GM19023 (cell line): ENCODE results near the gene TOR1AIP2.
"Not testable (repeated sequence)": the region's sequence is repeated elsewhere in the genome, so short reads cannot be mapped to it uniquely, and the experiment has no call there.

Experiments
- ATAC-seq: cut with Tn5 transposase; IDR thresholded peaks from one replicate; pipeline ENCODE4 v1.9.1; 2021; ENCODE audit warnings: mild to moderate bottlenecking, moderate library complexity; ENCODE audit not compliant: unreplicated experiment

The TOR1AIP2 gene

DNA sequence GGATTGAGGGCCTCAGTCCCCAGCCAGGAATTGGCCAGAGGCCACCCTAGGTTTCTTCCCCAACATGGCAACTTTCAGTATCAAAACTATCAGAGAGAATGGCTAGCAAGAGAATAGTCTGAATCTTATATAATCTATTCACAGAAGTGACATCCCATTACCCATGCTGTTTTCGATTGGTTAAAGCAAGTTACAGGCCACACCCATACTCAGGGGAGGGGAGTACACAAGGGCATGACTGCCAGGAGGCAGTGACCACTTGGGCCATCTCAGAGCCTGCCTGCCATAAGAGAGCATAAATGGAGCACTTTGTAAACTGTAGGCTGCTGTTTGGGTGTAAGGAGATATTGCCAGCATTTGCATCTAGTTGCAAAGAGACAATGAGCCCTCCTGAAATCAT, 69.1 kb downstream of the TOR1AIP2 start:
- ATAC-seq: no peak

DNA sequence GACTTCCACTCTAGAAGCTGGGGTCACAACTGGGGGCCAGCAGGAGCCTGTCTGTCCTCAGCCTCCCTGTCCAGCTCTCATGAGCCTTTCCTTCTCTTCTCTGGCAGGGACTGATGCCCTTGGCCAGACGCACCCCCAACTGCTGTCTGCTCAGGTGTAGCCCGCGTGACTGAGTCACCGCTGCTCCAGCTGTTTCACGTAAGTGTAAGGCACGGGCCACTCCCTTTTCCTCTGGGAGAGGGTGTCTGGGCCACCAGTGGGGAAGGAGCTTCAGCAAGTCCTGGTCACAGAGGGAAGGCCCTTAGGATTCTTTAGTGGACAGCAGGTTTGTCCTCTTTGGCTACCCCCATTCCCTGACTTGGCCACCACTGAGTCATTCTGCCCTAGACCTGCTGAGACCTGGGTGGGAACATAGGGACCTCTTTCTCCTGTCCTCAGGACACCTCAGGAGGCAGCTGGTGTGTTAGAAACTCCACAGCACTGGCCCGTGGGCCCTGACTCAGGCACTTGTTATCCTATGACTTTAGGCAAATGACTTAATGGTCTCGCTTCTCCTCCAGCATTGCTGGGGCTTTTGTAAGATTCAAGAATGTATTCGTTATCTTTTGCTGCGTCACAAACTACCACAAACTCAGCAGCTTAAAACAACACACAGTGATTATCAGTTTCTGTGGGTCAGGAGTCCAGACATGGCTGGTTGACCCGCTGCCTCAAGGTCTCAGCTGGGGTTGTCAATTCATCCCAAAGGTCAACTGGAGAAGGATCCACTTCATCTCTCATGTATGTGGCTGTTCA, 69.7 kb downstream of the TOR1AIP2 start:
- no peak for ATAC-seq

DNA sequence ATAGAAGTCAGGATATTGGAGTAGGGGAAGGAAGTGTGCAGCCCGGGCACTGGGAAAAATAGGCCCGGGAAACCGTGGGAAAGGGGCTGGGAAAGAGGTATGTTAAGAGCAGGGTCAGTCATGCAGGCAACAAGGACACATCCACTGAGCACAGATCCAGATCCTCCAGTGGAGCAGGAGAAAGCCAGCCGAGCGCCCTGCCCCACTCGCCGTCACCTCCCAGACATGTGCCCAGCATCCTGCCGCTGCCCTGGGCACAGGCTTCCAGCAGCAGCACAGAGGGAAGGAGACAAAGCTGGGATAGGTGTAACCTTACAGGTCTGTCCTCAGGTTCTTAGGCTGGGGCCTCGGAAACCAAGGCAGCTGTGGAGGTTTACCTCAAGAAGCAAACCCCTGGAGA, 70.3 kb downstream of the TOR1AIP2 start:
- ATAC-seq: no peak

DNA sequence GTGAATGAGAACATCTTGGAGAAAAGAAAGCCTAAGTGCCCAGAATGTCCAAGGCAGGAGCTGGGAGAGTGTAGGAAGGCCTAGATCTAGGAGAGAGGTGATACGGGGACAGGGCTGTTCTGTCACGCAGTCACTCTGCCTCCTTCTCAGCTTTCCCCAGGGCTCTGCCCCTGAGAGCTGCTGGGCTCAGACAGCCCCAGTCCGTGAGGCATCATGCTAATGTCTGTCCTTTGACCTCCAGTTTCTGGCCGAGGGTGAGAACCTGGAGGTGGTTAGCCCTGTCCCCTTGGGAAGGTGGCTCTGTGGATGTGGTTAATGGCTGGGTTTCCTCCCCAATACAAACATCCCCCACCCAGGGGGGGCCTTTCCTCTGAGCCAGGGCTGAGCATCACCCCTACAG, 71.3 kb downstream of the TOR1AIP2 start:
- no peak for ATAC-seq

GRCh38 chr1:179805291-179806195, 72.1 kb downstream of the TOR1AIP2 start:
- ATAC-seq: no peak

DNA sequence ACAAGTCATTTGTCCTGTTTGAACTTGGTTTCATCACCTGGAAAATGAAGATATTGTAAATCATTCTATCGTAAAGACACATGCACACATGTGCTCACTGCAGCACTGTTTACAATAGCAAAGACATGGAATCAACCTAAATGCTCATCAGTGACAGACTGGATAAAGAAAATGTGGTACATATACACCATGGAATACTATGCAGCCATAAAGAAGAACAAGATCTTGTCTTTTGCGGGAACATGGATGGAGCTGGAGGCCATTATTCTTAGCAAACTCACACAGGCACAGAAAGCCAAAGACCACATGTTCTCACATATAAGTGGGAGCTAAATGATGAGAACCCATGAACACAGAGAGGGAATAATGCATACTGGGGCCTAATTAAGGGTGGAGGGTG, 73.2 kb downstream of the TOR1AIP2 start:
- ATAC-seq: not testable (repeated sequence)

- ATAC-seq: no peak
Measured at GRCh38 chr1:179803918-179804317, 73.7 kb downstream of the TOR1AIP2 start.

DNA sequence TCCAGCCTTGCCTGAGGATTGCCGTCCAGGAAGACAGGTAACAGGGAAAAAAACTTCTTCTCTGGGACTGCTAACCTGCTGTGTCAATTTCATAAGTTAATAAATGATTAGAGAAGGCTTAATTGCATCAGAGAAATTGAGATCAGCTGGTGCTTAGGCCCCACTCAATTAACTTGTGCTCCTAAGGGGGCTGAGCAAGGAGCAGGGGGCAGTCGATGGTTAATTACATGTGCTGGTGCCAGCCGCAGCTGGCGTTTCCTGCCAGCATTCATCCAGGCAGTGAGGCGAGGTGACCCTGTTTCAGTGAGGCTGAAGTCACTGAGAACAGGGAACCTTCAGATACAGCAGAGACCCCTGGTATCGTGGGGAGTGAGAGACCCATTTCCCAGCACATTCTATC, 74.5 kb downstream of the TOR1AIP2 start:
- no peak for ATAC-seq

- no peak for ATAC-seq
Measured at GRCh38 chr1:179800481-179800880, 77.1 kb downstream of the TOR1AIP2 start.

GRCh38 chr1:179798864-179799516, 78.6 kb downstream of the TOR1AIP2 start:
- no peak for ATAC-seq

DNA sequence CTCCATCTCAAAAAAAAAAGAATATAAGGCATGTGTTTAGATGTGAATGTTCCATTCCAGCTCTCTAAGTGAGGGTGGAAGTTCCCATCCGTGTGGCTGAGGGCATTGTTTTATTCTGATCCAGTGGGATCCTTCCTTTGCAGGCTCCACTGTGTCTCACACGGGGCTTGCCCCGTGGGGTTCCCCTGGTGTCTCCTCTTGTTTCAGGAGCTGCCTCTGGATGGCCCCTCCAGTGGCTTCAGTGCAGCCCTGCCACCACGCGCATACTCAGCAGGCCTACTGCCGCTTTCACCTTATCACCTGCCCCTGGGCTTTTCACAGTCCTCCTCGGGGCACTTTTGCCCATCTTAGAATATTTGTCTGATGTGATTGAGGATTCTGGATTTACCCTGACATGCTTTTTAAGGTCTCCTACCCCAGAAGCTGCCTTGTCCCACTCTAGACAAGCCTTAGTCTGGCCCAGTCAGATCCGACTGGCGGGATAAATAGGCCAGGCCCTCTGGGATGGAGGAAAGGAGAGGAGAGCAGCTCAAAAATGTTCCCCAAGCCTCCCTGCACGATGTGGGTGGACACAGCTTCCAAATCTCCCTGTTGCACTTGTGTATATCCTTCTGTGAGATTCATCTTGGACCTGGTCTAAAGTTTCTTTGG, 79.3 kb downstream of the TOR1AIP2 start:
- ATAC-seq: no peak

DNA sequence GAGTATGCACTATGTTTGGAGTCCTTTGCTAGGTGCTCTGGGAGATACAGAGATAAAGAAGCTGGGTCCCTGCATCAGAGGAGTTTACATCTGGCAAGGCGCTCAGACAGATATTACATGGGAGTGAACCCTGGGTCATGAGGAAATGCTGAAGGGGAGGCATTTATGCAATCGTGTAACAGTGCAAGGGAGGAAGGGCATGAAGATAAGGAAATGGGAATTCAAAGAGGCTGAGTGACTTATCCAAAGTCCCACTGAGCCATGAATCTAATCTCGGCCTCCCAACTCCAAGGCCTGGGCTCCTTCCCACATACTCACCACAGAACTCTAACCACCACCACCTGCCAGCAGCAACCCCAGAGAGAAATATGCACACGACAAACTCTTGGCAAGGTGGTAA, 82.9 kb downstream of the TOR1AIP2 start:
- ATAC-seq: no peak

DNA sequence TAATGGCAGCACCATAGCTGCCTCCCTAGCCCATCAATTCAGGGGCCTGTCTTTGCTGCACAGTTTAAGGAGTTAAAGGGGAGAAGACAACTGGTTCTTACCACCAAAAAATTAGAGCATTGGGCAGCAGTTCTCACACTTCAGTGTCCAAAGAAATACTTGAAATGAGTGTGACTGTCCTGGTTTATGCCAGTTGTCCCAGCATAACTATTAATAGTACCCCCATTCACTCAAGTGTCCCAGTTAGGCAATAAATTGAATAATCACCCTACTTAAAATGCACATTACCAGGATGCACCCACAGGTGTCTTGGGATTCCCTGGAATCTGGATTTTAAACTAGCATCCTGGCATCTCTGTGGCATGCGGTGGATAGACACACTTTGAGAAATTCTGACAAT, 83.5 kb downstream of the TOR1AIP2 start:
- no peak for ATAC-seq

- ATAC-seq: no peak
Measured at GRCh38 chr1:179793281-179793680, 84.3 kb downstream of the TOR1AIP2 start.
